ENCODE measurements around the gene TNP2.
A peak's percentile ranks its signal among the peaks of the same experiment; 100 is the strongest.

The TNP2 gene

DNA sequence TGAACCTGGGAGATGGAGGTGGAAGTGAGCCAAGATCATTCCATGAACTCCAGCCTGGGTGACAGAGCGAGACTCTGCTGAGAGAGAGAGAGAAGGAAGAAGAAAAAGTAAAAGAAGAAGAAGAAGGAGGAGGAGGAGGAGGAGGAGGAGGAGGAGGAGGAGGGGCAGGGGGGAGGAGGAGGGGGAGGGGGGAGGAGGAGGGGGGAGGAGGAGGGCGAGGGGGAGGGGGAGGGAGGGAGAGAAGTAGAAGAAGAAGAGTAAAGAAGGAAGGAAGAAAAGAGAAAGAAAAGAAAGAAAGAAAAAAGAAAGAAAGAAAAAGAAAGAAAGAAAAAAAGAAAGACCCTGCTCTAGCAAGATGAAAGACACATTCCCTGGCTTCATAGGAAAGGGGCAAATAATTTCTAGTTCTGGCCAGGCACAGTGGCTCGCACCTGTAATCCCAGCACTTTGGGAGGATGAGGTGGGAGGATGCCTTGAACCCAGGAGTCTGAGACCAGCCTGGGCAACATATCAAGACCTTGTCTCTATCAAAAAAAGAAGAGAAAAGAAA is 36.7 kb downstream of the TNP2 start:
- Histone ChIP-seq H3K36me3 (ENCODE audit: insufficient read depth, low read length) (no peaks in the 10 kb centered on the region), H3K27me3 (ENCODE audit: insufficient read depth, low read length, poor library complexity) (no peaks in the 10 kb centered on the region), H3K4me1 (ENCODE audit: insufficient read depth, low read length) (peaks cover 81% of the 10 kb centered on the region), H4K20me1 (ENCODE audit: insufficient read depth, low read length) (no peaks in the 10 kb centered on the region), H3K9ac (ENCODE audit: low read depth, low read length) (peak overlapping the region; percentile 62), H3K4me2 (ENCODE audit: insufficient read depth, low read length) (peak overlapping the region; percentile 49), H3K9me3 (ENCODE audit: insufficient read depth, low read length, severe bottlenecking) (no peaks in the 10 kb centered on the region), H3K79me2 (ENCODE audit: insufficient read depth, low read length) (peaks cover 6% of the 10 kb centered on the region; the same call in 1 of the 2 replicates), H2AFZ (ENCODE audit: low read depth, low read length) (no peak overlapping the region), H3K27ac (ENCODE audit: low read length) (peak overlapping the region; percentile 99), H3K4me3 (ENCODE audit: low read depth in 1 of 2, low read length in 2 of 2) (peak overlapping the region in 1 of 2 experiments; percentile 33; a peak in 2 of 4 replicates)
- no peak for DNase-seq
- no peak for TF ChIP-seq EZH2 (IDR thresholded peaks at IDR 0.05; ENCODE audit: borderline replicate concordance, low read depth, low read length, severe bottlenecking)
- TF ChIP-seq, protein P1, sequence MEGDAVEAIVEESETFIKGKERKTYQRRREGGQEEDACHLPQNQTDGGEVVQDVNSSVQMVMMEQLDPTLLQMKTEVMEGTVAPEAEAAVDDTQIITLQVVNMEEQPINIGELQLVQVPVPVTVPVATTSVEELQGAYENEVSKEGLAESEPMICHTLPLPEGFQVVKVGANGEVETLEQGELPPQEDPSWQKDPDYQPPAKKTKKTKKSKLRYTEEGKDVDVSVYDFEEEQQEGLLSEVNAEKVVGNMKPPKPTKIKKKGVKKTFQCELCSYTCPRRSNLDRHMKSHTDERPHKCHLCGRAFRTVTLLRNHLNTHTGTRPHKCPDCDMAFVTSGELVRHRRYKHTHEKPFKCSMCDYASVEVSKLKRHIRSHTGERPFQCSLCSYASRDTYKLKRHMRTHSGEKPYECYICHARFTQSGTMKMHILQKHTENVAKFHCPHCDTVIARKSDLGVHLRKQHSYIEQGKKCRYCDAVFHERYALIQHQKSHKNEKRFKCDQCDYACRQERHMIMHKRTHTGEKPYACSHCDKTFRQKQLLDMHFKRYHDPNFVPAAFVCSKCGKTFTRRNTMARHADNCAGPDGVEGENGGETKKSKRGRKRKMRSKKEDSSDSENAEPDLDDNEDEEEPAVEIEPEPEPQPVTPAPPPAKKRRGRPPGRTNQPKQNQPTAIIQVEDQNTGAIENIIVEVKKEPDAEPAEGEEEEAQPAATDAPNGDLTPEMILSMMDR (IDR thresholded peaks at IDR 0.05; ENCODE audit: borderline replicate concordance, extremely low read depth, low read length, poor library complexity, severe bottlenecking), result no peak
- no peak for ATAC-seq (ENCODE audit: insufficient read depth, low read depth)

DNA sequence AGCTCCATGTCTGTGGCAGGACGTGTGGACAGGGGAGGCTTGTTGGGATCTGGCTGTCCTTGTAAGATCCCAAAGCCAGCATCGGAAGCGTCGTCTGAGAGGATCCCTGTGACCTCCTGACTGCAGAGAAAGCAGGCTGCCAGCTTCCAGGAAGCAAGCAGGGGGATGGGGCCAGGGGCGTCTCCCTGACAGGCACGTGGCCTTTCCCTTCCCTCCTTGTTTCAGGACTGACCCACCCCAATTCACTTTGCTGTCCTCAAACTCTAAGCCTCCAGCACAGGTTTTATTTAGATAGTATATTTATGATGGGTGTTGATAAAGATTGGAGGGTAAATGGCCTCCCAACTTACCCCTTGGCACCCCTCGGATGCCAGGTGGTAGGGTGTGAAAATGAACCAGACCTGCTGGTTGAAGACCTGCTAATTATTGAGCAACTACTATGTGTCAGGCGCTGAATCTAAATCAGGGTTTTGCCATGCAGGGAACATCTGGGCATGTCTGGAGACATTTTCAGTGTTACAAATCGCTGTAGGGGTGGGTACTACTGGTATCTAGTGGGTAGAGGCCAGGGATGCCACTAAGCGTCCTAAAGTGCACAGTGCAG is 37.7 kb downstream of the TNP2 start:
- Histone ChIP-seq H3K4me3 (ENCODE audit: low read depth in 1 of 2, low read length in 2 of 2) (peak overlapping the region in 1 of 2 experiments; percentile 33; a peak in 1 of 4 replicates), H3K9ac (ENCODE audit: low read depth, low read length) (peak overlapping the region; percentile 59), H3K79me2 (ENCODE audit: insufficient read depth, low read length) (peaks cover 6% of the 10 kb centered on the region; the same call in 1 of the 2 replicates), H3K27me3 (ENCODE audit: insufficient read depth, low read length, poor library complexity) (no peaks in the 10 kb centered on the region), H3K27ac (ENCODE audit: low read length) (peak overlapping the region; percentile 99), H4K20me1 (ENCODE audit: insufficient read depth, low read length) (no peaks in the 10 kb centered on the region), H3K36me3 (ENCODE audit: insufficient read depth, low read length) (no peaks in the 10 kb centered on the region), H3K4me2 (ENCODE audit: insufficient read depth, low read length) (peak overlapping the region; percentile 45), H3K9me3 (ENCODE audit: insufficient read depth, low read length, severe bottlenecking) (no peaks in the 10 kb centered on the region), H3K4me1 (ENCODE audit: insufficient read depth, low read length) (peaks cover 74% of the 10 kb centered on the region), H2AFZ (ENCODE audit: low read depth, low read length) (no peak overlapping the region)
- ATAC-seq (ENCODE audit: insufficient read depth, low read depth) (no peak), DNase-seq (no peak)
- TF ChIP-seq EZH2 (IDR thresholded peaks at IDR 0.05; ENCODE audit: borderline replicate concordance, low read depth, low read length, severe bottlenecking), result no peak
- TF ChIP-seq, protein P1 (IDR thresholded peaks at IDR 0.05; ENCODE audit: borderline replicate concordance, extremely low read depth, low read length, poor library complexity, severe bottlenecking), result no peak

DNA sequence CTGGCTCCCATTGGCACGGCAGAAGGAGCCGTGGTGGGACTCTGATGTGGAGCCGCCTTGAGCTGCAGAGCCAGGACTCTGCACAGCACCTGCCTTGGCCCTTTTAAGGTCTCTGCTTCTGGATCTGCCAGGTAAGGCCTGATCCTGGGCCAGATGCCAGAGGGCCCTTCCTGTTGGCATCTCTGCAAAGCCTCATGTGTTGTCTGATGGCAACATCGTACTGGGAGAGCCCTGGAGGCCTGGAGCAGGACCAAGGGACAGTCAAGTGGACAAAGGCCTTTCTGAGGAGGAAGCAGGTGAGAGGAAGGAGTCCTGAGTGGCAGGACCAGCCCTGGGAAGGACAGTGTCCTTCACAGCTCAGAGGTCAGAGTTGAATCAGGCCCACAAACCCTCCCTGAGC is 39.2 kb downstream of the TNP2 start:
- H3K9me3 ChIP-seq (ENCODE audit: insufficient read depth, low read length, severe bottlenecking), result no peaks in the 10 kb centered on the region
- H3K36me3 ChIP-seq (ENCODE audit: insufficient read depth, low read length), result no peaks in the 10 kb centered on the region
- peaks cover 78% of the 10 kb centered on the region for H3K4me1 ChIP-seq (ENCODE audit: insufficient read depth, low read length)
- no peak overlapping the region for H3K4me2 ChIP-seq (ENCODE audit: insufficient read depth, low read length)
- H3K9ac ChIP-seq (ENCODE audit: low read depth, low read length), result 0 out of 2 replicates have a peak overlapping the region, but pooled peaks have one; percentile 3
- no peak overlapping the region for H3K4me3 ChIP-seq (ENCODE audit: low read depth in 1 of 2, low read length in 2 of 2)
- H3K27me3 ChIP-seq (ENCODE audit: insufficient read depth, low read length, poor library complexity), result no peaks in the 10 kb centered on the region
- TF ChIP-seq, protein P1 (IDR thresholded peaks at IDR 0.05; ENCODE audit: borderline replicate concordance, extremely low read depth, low read length, poor library complexity, severe bottlenecking), result no peak
- TF ChIP-seq EZH2 (IDR thresholded peaks at IDR 0.05; ENCODE audit: borderline replicate concordance, low read depth, low read length, severe bottlenecking), result no peak
- ATAC-seq (ENCODE audit: insufficient read depth, low read depth), result no peak
- peak overlapping the region; percentile 70 for H3K27ac ChIP-seq (ENCODE audit: low read length)
- H3K79me2 ChIP-seq (ENCODE audit: insufficient read depth, low read length), result peaks cover 10% of the 10 kb centered on the region; the same call in 1 of the 2 replicates
- no peak for DNase-seq
- no peaks in the 10 kb centered on the region for H4K20me1 ChIP-seq (ENCODE audit: insufficient read depth, low read length)
- H2AFZ ChIP-seq (ENCODE audit: low read depth, low read length), result no peak overlapping the region
